ENCODE measurements around the gene PCDHA6. TPM values are rescaled to one million over a fixed set of nuclear protein-coding genes. Genes with fewer than 3 reads are reported as not detected.
"Not testable (repeated sequence)": the region's sequence is repeated elsewhere in the genome, so short reads cannot be mapped to it uniquely, and the experiment has no call there.

PCDHA6 gene
- total RNA-seq, 3 donors from 2014 or later: 0.29 to 0.47 (median 0.35) TPM

DNA sequence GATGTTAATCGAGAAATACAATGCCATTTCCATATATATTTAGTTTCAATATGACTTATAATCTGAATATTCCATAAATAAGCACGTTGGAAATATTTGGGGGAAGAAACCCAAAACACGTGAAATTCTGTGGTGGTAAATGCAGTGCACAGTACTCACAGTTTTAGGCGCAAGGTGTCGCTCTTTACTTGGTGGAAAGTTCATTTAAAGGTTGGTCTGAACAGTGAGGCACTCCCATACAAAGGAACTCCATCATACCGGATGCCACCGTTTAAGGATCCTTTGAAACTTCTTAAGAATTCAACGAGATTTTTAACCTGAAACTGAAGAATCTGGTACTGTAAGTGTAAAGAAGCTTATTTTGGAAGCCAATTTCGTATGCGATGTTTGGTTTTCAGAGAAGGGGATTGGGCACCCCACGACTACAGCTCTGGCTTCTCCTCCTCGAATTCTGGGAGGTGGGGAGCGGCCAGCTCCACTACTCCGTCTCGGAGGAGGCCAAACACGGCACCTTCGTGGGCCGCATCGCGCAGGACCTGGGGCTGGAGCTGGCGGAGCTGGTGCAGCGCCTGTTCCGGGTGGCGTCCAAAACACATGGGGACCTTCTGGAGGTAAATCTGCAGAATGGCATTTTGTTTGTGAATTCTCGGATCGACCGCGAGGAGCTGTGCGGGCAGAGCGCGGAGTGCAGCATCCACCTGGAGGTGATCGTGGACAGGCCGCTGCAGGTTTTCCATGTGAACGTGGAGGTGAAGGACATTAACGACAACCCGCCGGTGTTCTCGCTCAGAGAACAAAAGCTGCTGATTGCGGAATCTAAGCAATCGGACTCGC lies 41.2 kb downstream of the PCDHA6 start, which contains the start of gene PCDHA11:
TSS of gene PCDHA11 (plus strand) at position 237 of the 834 bp plus-strand sequence. CDS start at position 384, 147 bp downstream.
- ATAC-seq: no peak
- Histone ChIP-seq H3K4me3 (no peak within 1 kb of the TSS), H3K4me1 (ENCODE audit: low read depth) (no peaks in the 10 kb centered on the region), H3K36me3 (ENCODE audit: low read depth) (no peaks in the 10 kb centered on the region), H3K9me3 (peaks cover 38% of the 10 kb centered on the region)
- no peak for TF ChIP-seq CTCF (IDR thresholded peaks at IDR 0.05)
- no peak for DNase-seq
- intact Hi-C loops (cut with DNase I, micrococcal nuclease): no loop called here

GRCh38 chr5:140869555-140869886 lies 41.8 kb downstream of the PCDHA6 start:
- peaks cover 38% of the 10 kb centered on the region for H3K9me3 ChIP-seq
- no peaks in the 10 kb centered on the region for H3K4me1 ChIP-seq (ENCODE audit: low read depth)
- ATAC-seq (no peak), DNase-seq (no peak)
- intact Hi-C loops (cut with DNase I, micrococcal nuclease): no loop called here
- H3K4me3 ChIP-seq: no peak overlapping the region
- no peaks in the 10 kb centered on the region for H3K36me3 ChIP-seq (ENCODE audit: low read depth)
- TF ChIP-seq CTCF (IDR thresholded peaks at IDR 0.05): no peak

GRCh38 chr5:140870221-140871201 lies 42.8 kb downstream of the PCDHA6 start:
- Histone ChIP-seq H3K4me1 (ENCODE audit: low read depth) (no peaks in the 10 kb centered on the region), H3K9me3 (peaks cover 45% of the 10 kb centered on the region), H3K36me3 (ENCODE audit: low read depth) (no peaks in the 10 kb centered on the region), H3K4me3 (no peak overlapping the region)
- no peak for ATAC-seq
- no peak for TF ChIP-seq CTCF (IDR thresholded peaks at IDR 0.05)
- no peak for DNase-seq
- intact Hi-C loops (cut with DNase I, micrococcal nuclease): no loop called here

DNA sequence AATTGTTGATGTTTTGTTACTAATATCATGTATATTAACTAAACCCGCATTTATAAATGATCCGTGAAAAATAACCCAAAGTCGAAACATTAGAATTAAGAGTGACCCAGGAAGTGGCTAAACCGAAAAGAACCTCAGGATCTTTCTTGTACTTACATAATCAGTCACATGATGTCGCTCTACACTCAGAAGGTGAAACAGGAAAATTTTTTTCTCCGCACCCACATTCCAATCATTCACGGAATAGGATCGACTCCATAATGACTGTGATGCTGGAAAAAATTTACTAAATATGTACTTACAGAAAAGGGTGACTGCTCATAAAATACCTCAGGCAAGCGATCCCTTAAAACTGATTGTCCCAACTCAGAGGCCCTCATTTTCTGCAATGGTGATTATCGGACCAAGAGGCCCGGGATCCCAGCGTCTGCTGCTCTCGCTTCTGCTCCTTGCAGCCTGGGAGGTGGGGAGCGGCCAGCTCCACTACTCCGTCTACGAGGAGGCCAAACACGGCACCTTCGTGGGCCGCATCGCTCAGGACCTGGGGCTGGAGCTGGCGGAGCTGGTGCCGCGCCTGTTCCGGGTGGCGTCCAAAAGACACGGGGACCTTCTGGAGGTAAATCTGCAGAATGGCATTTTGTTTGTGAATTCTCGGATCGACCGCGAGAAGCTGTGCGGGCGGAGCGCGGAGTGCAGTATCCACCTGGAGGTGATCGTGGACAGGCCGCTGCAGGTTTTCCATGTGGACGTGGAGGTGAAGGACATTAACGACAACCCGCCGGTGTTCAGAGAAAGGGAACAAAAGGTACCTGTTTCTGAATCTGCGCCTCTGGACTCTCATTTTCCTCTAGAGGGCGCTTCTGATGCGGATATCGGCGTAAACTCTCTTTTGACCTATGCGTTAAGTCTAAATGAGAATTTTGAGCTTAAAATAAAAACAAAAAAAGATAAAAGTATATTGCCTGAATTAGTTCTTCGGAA lies 47.6 kb downstream of the PCDHA6 start, which contains the start of gene PCDHA12:
TSS of gene PCDHA12 (plus strand) at position 224 of the 981 bp plus-strand sequence. CDS start at position 389, 165 bp downstream.
- ATAC-seq: no peak
- Histone ChIP-seq H3K4me1 (ENCODE audit: low read depth) (no peaks in the 10 kb centered on the region), H3K4me3 (no peak within 1 kb of the TSS), H3K36me3 (ENCODE audit: low read depth) (no peaks in the 10 kb centered on the region), H3K9me3 (peaks cover 67% of the 10 kb centered on the region)
- intact Hi-C loops (cut with DNase I, micrococcal nuclease): no loop called here
- no peak for DNase-seq
- TF ChIP-seq CTCF (IDR thresholded peaks at IDR 0.05): no peak

- intact Hi-C loops (cut with DNase I, micrococcal nuclease); H3K4me3 ChIP-seq; H3K36me3 ChIP-seq (ENCODE audit: low read depth); H3K4me1 ChIP-seq (ENCODE audit: low read depth); DNase-seq; ATAC-seq: not testable (repeated sequence)
- H3K9me3 ChIP-seq: peaks cover 57% of the 10 kb centered on the region
These were observed 48.9 kb downstream of the PCDHA6 start for GRCh38 chr5:140876541-140877261.

All from mucosa of descending colon (tissue), 3 donors.